ENCODE results near the gene RBM6.
A peak's percentile ranks its signal among the peaks of the same experiment; 100 is the strongest.
"Not testable (repeated sequence)": the region's sequence is repeated elsewhere in the genome, so short reads cannot be mapped to it uniquely, and the experiment has no call there.

The RBM6 gene, protein sequence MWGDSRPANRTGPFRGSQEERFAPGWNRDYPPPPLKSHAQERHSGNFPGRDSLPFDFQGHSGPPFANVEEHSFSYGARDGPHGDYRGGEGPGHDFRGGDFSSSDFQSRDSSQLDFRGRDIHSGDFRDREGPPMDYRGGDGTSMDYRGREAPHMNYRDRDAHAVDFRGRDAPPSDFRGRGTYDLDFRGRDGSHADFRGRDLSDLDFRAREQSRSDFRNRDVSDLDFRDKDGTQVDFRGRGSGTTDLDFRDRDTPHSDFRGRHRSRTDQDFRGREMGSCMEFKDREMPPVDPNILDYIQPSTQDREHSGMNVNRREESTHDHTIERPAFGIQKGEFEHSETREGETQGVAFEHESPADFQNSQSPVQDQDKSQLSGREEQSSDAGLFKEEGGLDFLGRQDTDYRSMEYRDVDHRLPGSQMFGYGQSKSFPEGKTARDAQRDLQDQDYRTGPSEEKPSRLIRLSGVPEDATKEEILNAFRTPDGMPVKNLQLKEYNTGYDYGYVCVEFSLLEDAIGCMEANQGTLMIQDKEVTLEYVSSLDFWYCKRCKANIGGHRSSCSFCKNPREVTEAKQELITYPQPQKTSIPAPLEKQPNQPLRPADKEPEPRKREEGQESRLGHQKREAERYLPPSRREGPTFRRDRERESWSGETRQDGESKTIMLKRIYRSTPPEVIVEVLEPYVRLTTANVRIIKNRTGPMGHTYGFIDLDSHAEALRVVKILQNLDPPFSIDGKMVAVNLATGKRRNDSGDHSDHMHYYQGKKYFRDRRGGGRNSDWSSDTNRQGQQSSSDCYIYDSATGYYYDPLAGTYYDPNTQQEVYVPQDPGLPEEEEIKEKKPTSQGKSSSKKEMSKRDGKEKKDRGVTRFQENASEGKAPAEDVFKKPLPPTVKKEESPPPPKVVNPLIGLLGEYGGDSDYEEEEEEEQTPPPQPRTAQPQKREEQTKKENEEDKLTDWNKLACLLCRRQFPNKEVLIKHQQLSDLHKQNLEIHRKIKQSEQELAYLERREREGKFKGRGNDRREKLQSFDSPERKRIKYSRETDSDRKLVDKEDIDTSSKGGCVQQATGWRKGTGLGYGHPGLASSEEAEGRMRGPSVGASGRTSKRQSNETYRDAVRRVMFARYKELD

GRCh38 chr3:49939858-49940666 lies at the start of gene RBM6:
RBM6 (plus strand) TSS chr3:49940150; CDS start chr3:49962642, 22,492 bp downstream.
- peak within 1 kb of the TSS; percentile 97 for H3K27ac Mint-ChIP-seq
- no peaks in the 10 kb centered on the region for H3K9me3 Mint-ChIP-seq
- peaks cover 32% of the 10 kb centered on the region for H3K4me1 Mint-ChIP-seq
- DNase-seq = peak; percentile 98
- peaks cover 15% of the 10 kb centered on the region for H3K36me3 Mint-ChIP-seq
- H3K4me3 Mint-ChIP-seq = peak within 1 kb of the TSS; percentile 98
- H3K27me3 Mint-ChIP-seq = peaks cover 4% of the 10 kb centered on the region
- CTCF ChIA-PET = interaction anchor here (0.8 to 1.8 kb wide), 2 partner anchors 11 to 15 kb away, joined by 3 to 6 read pairs; partner anchors contain the start of gene MON1A

- CTCF ChIA-PET = interaction anchor here (0.6 to 1.3 kb wide), 2 partner anchors 56 to 447 kb away, joined by 3 to 4 read pairs; no protein-coding TSS in a partner anchor
- no peaks in the 10 kb centered on the region for H3K9me3 Mint-ChIP-seq
Measured at GRCh38 chr3:49895791-49896190, 44.2 kb upstream of the RBM6 start.

DNA sequence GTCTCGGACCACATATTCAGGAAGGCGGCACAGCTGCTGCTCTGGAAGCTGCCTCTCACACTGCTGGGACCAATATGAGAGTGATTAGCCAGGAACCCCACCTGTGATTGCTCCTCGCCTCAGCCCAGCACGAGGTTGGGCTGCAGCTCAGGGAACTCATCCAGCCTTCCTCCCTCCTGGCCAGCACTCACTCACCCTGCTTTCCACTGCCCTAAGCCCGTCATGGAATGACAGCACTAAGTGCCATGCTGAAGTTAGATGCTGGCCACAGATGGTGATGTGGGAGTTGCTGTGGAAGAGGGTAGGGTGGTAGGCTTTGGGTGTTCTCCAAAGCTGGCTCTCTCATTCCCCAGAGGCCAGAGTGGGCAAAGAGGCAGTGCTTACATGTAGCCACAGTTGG lies 43.6 kb upstream of the RBM6 start:
- Mint-ChIP-seq H3K27me3 (no peaks in the 10 kb centered on the region), H3K27ac (no peak overlapping the region), H3K4me3 (no peak overlapping the region), H3K9me3 (no peaks in the 10 kb centered on the region), H3K4me1 (peaks cover 3% of the 10 kb centered on the region), H3K36me3 (no peaks in the 10 kb centered on the region)
- CTCF ChIA-PET = interaction anchor here (0.6 to 1.3 kb wide), 2 partner anchors 57 to 448 kb away, joined by 3 to 4 read pairs; no protein-coding TSS in a partner anchor
- no peak for DNase-seq

More at GRCh38 chr3:49895791-49896190, 44.2 kb upstream of the RBM6 start:
- no peak for DNase-seq
- H3K4me1 Mint-ChIP-seq = no peaks in the 10 kb centered on the region
- H3K36me3 Mint-ChIP-seq = no peaks in the 10 kb centered on the region
- H3K27ac Mint-ChIP-seq = no peak overlapping the region
- H3K4me3 Mint-ChIP-seq = no peak overlapping the region
- no peaks in the 10 kb centered on the region for H3K27me3 Mint-ChIP-seq

DNA sequence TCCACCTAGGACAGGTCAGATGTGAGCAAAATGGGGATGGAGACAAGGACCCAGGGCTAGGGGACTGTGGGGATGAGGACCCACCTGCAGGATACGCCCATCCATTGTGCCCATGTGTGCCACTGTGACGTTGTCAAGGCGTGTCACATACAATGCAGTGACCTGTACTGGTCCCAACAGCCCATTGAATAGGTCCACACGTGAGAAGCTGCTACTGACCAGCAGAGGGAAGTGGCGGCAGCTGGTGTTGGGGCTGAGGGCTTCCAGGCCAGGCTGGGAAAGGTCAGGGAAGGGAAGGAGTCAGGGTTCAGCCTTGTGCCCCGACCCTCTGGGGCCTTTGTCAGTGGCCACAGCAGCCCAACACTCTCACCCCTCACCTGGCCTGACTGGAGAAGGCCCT lies 41.0 kb upstream of the RBM6 start:
- Mint-ChIP-seq H3K4me1 (peaks cover 13% of the 10 kb centered on the region), H3K4me3 (no peak overlapping the region), H3K27me3 (no peaks in the 10 kb centered on the region), H3K27ac (no peak overlapping the region), H3K36me3 (peaks cover 2% of the 10 kb centered on the region), H3K9me3 (no peaks in the 10 kb centered on the region)
- no peak for DNase-seq
- CTCF ChIA-PET = no interaction called here

DNA sequence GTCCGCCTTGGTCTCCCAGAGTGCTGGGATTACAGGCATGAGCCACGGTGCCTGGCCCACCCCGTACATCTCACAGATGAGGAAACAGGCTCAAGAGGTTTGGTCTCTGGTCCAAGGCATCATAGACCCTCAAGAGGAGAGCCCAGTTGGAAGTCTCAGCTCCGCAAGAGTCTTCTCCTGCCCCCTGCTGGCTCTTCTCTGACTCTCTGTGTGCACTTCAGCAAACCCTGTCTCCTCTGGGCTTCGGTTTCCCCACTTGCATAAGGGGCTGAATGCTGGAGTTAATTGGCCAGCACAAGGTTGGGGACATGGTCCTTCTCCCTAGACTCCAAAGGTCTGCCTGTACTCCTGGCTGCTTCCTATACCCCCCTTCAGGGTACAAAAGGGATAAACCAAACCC lies 40.1 kb upstream of the RBM6 start:
- no peaks in the 10 kb centered on the region for H3K9me3 Mint-ChIP-seq
- no peak overlapping the region for H3K27ac Mint-ChIP-seq
- CTCF ChIA-PET = interaction anchor here (0.8 to 1.5 kb wide), 4 partner anchors 19 to 360 kb away, joined by 3 to 5 read pairs (median 5); partner anchors contain the start of gene INKA1
- H3K4me1 Mint-ChIP-seq = peaks cover 21% of the 10 kb centered on the region
- no peak overlapping the region for H3K4me3 Mint-ChIP-seq
- no peaks in the 10 kb centered on the region for H3K27me3 Mint-ChIP-seq
- H3K36me3 Mint-ChIP-seq = peaks cover 3% of the 10 kb centered on the region
- DNase-seq = peak; percentile 29

DNA sequence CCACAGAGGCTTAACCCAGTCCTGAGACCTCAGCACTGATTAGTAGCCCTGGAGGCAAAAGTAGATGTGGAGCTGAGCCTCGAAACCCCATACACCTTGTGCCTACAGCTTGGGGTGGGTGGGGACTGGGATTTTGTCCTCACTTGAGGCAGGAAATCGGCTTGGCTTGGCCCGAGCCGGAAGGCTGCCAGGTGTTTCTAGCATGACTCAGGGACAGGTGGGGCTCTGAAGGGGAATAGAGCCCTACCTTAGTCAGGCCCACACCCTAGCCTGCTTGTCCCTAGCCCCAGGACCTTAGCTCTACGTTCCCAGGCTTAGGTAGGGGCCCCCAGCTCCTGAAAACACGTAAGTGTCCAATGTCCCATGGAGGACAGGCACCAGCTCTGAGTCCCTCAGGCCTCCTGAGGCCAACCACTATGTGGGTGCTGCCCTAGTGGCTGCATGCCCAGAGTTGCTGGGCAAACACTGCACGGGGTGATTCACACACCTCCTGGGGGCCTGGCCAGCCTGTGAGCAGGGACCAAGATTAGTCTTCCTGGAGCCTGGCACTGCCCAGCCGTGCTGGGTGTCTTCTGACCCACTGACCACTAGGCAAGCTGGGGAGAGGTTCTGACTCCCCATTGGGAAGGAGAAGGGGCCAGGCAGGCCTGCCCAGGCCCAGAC lies 39.3 kb upstream of the RBM6 start:
- peaks cover 29% of the 10 kb centered on the region for H3K4me1 Mint-ChIP-seq
- no peaks in the 10 kb centered on the region for H3K9me3 Mint-ChIP-seq
- peaks cover 3% of the 10 kb centered on the region for H3K36me3 Mint-ChIP-seq
- CTCF ChIA-PET = interaction anchor here (1.1 to 1.5 kb wide), 3 partner anchors 61 to 361 kb away, joined by 5 read pairs; partner anchors contain the start of gene INKA1
- no peaks in the 10 kb centered on the region for H3K27me3 Mint-ChIP-seq
- no peak for DNase-seq
- H3K4me3 Mint-ChIP-seq = no peak overlapping the region
- H3K27ac Mint-ChIP-seq = no peak overlapping the region

GRCh38 chr3:49901366-49902339 lies 38.3 kb upstream of the RBM6 start:
- peak; percentile 27 for DNase-seq
- CTCF ChIA-PET = interaction anchor here (0.5 to 1.5 kb wide), 4 partner anchors 62 to 104 kb away, joined by 3 to 5 read pairs (median 3); no protein-coding TSS in a partner anchor
- peaks cover 40% of the 10 kb centered on the region for H3K4me1 Mint-ChIP-seq
- no peak overlapping the region for H3K27ac Mint-ChIP-seq
- H3K4me3 Mint-ChIP-seq = no peak overlapping the region
- H3K9me3 Mint-ChIP-seq = no peaks in the 10 kb centered on the region
- peaks cover 3% of the 10 kb centered on the region for H3K36me3 Mint-ChIP-seq
- no peaks in the 10 kb centered on the region for H3K27me3 Mint-ChIP-seq

GRCh38 chr3:49902511-49903345 lies 37.2 kb upstream of the RBM6 start:
- H3K4me1 Mint-ChIP-seq = peaks cover 46% of the 10 kb centered on the region
- CTCF ChIA-PET = interaction anchor here (1.3 kb wide), 1 partner anchor 101 kb away, joined by 3 read pairs; no protein-coding TSS in a partner anchor
- no peak overlapping the region for H3K27ac Mint-ChIP-seq
- DNase-seq = no peak
- H3K36me3 Mint-ChIP-seq = peaks cover 3% of the 10 kb centered on the region
- H3K27me3 Mint-ChIP-seq = no peaks in the 10 kb centered on the region
- H3K9me3 Mint-ChIP-seq = no peaks in the 10 kb centered on the region
- H3K4me3 Mint-ChIP-seq = no peak overlapping the region

- DNase-seq = peak; percentile 93
- H3K9me3 Mint-ChIP-seq = no peaks in the 10 kb centered on the region
- CTCF ChIA-PET = no interaction called here
- H3K4me3 Mint-ChIP-seq = peak within 1 kb of the TSS; percentile 86
- H3K4me1 Mint-ChIP-seq = peaks cover 46% of the 10 kb centered on the region
- H3K36me3 Mint-ChIP-seq = peaks cover 3% of the 10 kb centered on the region
- H3K27me3 Mint-ChIP-seq = no peaks in the 10 kb centered on the region
- H3K27ac Mint-ChIP-seq = peak within 1 kb of the TSS; percentile 87
Measured at GRCh38 chr3:49903451-49904424, 36.2 kb upstream of the RBM6 start, which contains the start of gene MST1R. MST1R (minus strand) TSS chr3:49903873; CDS start chr3:49903609, 264 bp downstream.

DNA sequence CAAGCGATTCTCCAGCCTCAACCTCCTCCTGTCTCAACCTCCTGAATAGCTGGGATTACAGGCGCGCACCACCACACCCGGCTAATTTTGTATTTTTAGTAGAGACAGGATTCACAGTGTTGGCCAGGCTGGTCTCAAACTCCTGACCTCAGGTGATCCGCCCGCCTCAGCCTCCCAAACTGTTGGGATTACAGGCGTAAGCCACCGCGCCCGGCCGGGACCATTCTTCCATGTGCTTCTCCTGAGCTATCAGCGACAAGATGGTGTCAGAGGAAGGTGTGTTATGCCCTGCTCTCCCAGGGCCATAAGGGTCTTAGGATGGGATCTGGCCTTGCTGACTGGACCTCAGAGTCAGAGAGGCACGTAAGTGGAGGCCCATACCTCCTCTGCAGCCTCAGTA lies 35.5 kb upstream of the RBM6 start:
- H3K36me3 Mint-ChIP-seq, H3K9me3 Mint-ChIP-seq, H3K27me3 Mint-ChIP-seq, DNase-seq: not testable (repeated sequence)
- peak overlapping the region; percentile 86 for H3K4me3 Mint-ChIP-seq
- H3K4me1 Mint-ChIP-seq = peaks cover 46% of the 10 kb centered on the region
- CTCF ChIA-PET = interaction anchor here (1.2 kb wide), 1 partner anchor 19 kb away, joined by 4 read pairs; no protein-coding TSS in a partner anchor
- H3K27ac Mint-ChIP-seq = peak overlapping the region; percentile 87
